HG03108 (cell line): Measurements from ENCODE around the gene TM4SF4.

Experiments
- ATAC-seq: cut with Tn5 transposase; IDR thresholded peaks from one replicate; pipeline ENCODE4 v1.9.1; 2021; ENCODE audit warnings: moderate library complexity; ENCODE audit not compliant: unreplicated experiment

The TM4SF4 gene

DNA sequence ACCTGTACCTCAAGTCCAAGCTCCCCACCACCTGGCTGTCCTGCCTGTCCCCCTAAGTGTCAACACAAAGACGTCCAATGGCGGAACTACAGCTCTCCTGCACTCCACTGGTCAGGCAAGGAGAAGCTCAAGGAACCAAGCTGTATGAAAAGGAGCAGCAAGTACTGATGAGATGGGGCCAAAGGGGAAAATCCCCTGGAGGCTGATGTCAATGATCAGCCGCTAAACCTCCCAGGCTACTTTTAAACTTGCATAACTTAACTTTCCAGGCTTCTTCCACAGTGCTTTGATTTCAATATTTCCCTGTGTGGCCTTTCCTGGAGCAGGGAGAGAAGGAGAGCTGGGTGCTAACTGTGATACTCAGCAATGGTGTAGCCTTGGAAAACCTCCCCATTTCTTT lies 35.0 kb downstream of the TM4SF4 start:
- no peak for ATAC-seq

DNA sequence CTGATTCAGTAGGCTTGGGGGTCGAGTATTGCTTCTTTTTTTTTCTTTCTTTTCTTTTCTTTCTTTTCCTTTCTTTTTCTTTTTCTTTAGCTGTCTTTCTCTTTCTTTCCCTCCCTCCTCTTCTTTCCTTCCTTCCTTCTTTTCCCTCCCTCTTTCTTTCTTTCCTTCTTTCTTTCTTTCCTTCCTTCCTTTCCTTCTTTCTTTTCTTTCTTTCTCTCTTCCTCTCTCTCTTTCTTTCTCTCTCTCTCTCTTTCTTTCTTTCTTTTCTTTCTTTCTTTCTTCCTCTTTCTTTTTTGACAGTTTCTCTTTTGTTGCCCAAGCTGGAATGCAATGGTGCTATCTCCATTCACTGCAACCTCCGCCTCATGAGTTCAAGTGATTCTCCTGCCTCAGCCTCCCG lies 36.0 kb downstream of the TM4SF4 start:
- ATAC-seq = no peak

DNA sequence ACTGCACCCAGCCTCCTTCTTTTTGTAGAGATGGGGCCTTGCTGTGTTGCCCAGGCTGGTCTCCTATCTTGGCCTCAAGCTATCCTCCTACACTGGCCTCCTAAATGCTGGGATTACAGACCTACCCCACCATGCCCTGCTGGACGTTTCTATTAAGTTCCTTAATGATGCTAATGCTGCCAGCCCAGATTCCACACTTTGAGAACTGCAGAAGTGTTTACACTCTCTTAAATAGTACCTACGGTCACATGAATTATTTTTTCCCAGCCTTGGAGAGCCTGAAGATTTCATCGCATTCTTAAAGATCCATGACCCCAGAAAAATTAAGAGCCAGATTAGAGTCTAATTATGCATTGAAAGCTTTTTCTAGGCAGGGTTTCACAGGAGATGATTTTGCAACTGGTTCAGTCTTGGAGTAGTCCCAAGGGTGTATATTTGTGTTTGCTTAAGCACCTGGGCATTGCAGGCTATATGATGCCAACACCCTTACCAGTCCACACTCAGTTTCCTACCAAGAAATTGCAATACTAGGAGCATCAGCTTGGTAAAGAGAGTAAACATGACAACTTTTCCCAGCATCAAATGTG lies 36.6 kb downstream of the TM4SF4 start:
- no peak for ATAC-seq

DNA sequence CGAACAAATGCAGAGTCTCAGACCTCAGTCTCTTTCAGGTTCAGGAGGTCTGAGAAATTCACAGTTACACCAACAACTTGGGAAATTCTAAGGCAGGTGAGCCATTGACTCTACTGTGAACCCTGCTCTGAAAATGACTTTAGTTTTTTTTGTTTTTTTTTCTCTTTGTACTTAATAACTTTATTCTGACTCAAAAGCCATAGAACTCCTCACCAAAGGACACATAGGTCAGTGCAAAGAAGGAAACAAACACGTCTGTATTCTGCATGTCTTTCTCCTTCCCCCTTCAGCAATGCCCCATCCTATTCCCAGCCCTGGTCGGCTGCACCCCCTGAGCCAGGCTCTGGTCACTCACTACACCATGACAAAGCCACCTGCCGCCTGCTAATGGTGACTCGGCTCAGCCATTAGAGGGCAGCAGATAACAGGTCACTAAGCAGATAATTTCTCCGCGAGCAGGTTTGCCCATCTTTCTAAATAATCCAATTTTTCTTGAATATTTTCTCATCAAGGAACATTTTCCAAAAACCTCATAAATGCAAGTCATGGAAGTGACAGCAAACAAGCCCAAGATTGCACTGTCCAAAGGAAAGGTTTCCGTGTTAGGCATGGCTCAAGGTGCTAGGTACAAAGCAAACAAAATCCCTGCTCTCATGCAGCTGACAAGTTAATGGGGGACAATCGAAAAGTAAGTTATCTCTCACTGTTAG lies 37.7 kb downstream of the TM4SF4 start:
- peak; percentile 66 for ATAC-seq

DNA sequence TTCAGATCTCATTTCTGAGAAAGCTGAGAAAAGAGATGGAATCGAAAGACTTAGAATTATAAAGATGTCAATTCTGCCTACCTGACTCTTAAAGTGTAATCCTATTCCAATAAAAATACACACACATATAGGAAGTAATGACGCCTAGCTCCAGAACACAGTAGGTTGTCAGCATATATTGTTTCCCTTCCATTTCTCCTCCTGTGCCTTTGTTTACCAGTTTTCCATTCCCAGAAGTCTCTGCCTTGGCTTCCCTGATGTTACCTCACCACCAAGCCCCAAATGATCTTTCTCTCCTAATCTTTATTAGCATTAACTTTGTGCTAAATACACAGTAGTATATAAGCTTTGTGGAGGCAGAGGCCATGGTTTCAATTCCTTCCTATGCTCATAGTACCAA lies 40.0 kb downstream of the TM4SF4 start:
- no peak for ATAC-seq

DNA sequence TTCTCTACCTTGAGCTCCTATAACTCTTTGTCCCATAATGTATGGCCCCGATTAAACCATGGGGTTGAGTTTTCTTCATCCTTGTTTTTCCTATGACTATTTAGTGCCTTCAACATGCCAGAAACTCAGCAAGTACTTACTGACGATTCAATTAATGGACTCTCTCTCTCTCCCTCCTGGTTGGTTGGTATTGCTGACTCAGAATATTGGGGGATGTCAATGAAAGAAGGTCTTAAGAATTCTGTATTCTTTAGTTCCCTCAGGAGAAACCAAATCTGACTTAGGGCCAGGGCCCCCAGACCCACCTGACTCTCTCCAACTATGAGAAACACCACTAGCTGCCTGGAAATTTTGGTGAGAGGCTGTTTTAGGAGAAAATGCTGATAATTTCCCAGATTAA lies 40.8 kb downstream of the TM4SF4 start:
- ATAC-seq = no peak

DNA sequence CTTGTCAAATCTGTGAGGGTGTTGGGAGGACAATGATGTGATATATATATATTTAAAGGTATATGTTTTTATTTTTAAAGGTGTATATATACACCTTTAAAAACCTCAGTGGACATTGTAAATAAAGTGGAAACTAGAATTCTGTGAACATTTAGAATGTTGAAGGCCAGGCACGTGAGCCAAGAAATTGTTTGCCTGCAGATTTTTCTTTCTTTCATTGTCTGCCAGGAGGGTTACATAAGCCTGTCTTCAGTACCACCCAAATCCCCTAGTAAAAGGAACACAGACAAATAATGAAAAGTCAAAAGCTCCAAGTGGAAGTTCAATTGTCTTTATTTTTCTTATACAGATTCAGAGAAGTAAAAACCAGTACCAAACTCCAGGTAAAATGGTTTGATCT lies 42.4 kb downstream of the TM4SF4 start:
- no peak for ATAC-seq

DNA sequence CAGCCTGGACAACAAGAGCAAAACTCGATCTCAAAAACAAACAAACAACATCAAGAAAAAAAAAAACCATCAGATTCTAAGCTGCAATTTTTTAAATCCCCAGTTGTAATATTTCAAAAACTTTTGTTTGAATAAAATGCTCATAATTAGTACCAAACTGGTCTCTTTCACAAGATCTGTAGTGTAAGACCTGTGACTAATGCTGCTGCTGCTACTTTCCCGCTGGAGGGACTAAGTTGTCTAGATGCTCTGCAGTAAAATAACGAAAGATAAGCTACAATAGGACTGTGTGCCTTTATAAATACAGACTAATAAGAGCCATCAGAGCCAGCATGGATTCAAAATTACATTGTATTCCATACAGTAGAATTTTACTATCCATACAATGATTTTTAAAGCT lies 45.4 kb downstream of the TM4SF4 start:
- no peak for ATAC-seq

DNA sequence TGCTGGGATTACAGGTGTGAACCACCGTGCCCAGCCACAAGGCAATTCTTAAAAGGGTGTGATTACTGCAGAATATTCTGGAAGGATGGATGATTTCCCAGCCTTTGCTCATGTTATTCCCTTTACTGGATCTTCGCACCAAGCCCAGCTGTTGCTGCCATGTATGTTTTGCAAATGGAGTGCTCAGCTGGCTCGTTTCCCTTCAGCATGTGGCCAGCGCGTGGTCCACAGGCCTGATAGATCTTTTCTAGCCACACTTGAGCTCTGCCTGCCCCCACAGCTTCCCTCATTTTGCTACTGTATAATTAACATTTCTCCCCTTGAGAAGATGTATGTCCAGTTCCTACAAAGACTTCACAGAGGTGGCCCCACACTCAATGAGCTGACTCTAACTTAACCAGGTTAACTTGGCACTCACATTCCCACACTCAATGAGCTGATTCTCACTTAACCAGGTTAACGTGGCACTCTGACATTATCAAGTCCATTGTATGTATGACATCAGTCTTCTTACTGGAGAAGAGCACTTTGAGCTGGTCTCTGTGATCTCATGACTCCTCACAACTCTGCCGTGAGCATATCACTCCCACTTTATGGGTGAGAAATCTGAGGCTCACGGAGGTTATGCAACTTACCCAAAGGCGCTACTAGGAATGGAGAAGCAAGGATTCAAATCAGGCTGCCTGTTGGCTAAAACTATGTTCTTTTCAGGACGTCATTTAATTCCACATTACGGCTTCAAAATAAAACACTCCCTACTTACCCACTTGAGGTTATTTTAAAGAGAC lies 49.2 kb downstream of the TM4SF4 start:
- ATAC-seq = no peak

DNA sequence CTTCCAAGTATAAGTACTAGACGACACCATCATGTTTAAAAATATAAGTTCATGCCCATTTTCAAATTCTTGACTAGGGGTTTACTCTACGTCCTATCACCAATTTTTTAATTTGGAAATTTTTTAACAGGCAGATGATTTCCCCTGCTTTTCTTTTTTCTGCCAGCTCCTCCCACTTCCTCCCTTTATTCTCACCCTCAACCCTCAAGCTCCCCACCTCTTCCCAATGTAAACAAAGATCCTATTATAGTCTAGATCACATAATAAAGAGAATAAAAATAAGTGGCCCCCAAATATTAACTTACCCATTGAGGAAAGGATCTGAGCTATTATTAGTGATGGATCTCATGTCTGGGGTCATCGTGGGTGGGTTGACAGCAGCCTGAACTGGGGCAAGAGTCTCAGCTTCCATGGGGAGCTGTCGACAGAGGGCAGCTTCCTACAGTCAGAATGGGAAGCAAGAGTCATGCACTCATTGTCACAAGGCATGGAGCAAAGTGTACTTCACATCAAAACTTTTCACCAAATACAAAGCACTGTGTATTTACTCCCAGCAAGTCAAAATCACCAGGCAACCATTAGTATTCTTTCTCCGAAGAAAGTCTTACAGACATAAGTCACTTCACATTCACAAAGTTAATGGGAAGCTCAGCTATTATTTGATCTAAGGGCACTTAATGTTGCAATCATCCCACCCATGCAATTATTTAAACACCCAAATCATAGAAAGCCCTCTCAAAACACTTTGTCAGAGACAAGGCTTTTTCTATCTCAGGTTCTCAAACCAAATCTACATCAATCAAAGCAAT lies 53.2 kb downstream of the TM4SF4 start:
- no peak for ATAC-seq

DNA sequence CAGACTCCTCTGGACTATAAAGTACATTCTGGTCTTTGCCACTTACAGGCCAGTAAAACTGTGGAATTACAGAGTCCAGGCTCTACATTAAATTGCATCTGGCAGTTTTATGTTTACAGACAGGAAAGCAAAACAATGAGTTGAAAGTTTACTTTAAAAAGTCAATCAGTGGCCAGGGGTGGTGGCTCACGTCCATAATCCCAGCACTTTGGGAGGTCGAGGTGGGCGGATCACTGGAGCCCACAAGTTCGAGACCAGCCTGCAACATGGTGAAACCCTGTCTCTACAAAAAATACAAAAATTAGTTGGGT lies 53.8 kb downstream of the TM4SF4 start:
- no peak for ATAC-seq

DNA sequence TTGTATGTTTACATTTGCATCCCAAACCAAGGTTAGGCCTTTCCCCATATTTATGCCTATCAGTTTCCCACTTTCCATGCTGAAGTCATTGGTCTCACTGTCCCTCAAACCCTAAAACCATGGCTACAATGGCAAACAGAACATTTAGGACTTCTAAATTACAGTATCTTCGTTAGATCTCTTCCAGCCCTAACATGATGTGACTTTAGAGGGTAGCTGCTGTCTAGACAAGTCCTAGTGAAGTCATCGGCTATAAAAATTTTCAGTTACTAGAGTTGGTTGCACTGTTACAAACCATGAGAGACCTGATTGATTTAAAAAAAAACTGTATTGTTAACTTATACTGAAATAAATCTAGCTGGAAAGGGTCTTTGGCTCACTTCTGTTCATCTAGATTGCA lies 54.6 kb downstream of the TM4SF4 start:
- no peak for ATAC-seq

DNA sequence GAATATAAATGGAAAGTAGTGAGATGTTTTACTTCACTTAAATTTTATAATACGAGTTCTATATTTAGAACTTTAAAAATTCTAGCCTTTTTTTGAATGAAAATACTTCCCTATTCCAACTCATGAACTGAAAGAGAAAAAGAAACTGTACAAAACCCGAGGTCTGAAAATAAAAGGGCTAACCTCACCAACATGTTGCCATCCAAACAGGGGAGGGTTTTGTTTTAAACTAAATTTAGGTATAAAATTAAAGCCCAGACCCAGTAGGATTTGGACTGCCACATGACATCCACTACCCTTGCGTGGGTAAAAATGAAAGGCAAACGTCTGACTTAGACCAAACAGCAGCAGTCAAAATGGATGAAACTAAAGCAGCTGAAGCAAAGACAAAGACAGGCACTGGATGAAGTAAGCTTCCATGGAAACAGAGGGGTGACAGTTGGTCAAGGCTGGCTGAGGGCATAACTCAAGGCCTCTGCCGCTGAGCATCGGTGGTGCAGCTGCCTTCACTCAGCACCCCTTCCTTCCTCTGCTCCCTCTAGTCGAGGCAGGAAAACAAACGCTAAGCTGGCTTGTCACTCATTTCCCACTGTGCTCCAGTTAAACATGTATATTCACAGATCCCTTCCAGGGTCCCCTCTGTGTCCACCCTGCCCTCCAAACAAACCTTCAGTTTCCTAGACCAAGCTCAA lies 58.1 kb downstream of the TM4SF4 start:
- no peak for ATAC-seq

DNA sequence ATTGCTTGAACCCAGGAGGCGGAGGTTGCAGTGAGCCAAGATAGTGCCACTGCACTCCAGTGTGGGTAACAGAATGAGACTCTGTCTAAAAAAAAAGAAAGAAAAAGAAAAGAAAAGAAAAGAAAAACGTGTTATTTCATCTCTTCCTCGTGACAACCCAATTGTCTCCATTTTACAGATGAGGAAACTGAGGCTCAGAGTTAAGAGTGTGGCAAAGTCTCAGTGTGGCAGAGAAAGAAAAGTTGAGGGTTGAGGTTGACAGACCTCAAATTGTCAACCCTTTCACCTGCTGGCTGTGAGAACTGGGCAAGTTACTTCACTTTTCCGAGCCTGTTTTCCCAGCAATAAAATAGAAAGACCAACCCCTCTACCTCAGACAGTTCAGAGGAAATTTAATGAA lies 59.6 kb downstream of the TM4SF4 start:
- no peak for ATAC-seq

DNA sequence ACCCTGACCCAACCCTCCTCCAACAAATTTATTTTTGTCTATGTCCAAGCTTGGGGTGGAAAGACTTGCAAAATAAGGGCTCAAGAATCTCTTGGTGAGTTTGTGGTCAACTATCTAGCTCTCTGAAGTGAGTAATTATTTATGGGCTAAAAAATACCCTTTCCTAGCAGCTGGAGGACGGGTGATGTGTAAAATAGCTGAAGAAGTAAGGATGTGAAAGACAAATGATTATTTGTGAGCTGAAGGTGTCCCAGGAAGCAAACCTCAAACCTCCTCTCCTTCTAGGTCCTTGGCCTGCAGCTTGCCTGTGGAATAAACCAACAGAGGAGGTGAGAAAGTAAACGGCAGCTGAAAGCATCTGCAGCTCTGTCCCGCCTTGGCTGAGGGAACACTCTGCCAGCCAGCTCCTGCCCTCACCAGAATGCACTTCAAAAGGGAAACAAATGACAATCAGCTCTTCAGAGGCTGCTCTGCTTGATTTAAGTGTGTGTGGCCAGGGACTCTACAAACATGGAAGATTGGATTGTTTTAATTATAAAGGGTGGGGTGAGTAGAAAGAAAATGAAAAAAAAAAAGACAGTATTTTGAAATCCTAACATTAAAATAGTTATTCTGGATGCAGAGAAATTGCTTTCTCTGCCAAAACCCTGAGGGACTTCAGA lies 60.3 kb downstream of the TM4SF4 start:
- ATAC-seq = no peak

DNA sequence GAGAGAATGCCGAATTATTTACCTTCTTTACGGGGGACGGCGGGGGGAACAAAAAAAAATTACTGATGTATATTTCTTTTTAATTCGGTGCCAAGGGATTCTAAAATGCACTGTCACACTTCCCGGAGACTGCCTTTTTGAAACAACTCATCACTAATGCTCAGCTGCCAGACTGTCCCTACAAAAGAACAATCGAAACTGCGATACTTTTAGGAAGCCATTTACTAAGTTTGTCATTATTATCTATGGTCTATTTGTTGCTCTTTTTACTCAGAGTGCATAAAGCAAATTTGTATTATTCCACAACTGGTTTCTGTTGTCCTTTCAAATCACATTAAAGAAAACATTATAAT lies 60.8 kb downstream of the TM4SF4 start:
- no peak for ATAC-seq

DNA sequence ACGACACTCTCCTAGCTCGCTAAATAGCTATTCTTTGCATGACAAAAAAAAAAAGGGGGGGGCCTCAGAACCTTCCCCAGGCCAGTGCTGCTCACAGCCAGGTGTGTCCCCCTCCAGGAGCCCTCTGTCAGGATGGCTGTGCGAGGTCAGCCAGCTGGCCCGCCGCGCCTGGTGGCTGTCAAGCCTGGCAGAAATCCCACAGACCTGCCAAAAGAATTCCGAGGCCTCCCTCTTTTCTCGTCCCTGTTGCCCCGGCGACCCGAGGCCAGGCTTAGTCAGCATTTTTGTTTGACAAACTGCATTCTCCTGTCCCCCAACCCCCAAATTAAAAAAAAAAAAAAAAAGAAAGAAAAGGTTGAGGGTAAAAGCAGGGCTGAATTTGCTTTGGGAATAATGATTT lies 61.9 kb downstream of the TM4SF4 start:
- ATAC-seq = no peak

DNA sequence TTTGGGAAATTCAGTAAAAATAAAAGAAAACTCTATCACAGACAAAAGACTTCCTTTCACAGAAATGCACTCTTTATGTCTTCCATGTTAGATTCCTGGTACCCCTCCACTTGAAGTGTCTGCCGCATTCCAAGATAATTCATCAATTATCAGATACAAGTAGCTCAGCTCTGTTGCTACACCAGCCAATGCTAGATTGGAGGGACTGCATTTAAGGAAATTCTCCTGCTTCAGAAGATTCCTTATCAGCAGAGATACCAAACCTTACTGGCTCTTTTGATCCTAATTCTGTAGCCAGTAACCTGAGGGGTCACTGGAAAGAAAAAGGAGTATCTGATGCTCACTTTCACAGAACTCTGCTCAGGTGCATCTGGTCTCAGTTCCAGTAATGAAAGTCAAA lies 63.9 kb downstream of the TM4SF4 start:
- ATAC-seq = no peak

DNA sequence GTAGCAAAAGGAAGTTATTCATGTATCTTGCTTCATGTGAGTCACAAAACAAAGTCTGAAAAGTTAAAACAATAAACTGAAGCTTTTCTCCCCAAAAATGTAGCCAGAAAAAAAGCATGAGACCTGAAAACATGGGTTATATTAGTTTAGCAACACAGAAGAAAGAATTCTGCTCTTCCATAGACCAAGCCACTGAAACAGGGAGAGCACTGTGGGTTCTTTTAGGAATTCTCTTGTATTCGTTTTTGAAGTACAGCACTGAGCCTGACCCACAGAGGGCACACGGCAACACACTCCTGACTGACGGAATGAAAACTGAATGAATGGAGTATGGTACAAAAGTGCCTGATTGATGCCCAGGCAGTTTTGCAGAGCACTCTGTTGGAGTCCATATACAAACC lies 66.6 kb downstream of the TM4SF4 start:
- ATAC-seq = no peak
